ENCODE results near the gene WIPF3. TPM values are rescaled to one million over a fixed set of nuclear protein-coding genes. Genes with fewer than 3 reads are reported as not detected.

Gene WIPF3
- total RNA-seq, 1 donor from 2014 or later: 7.3 TPM

GRCh38 chr7:29794959-29795629, 11.2 kb upstream of the WIPF3 start:
- H3K27me3 Mint-ChIP-seq (ENCODE audit: low read depth): peaks cover 14% of the 10 kb centered on the region
- no peak for DNase-seq (ENCODE audit: low spot score in 2 of 2, unreplicated experiment in 2 of 2)
- TF ChIP-seq CTCF (IDR thresholded peaks at IDR 0.05; ENCODE audit: unreplicated experiment): no peak

GRCh38 chr7:29795696-29796580, 10.4 kb upstream of the WIPF3 start:
- no peak for DNase-seq (ENCODE audit: low spot score in 2 of 2, unreplicated experiment in 2 of 2)
- no peak overlapping the region for H3K27ac Mint-ChIP-seq

More at GRCh38 chr7:29794959-29795629, 11.2 kb upstream of the WIPF3 start:
- Mint-ChIP-seq H3K9me3 (peaks cover 6% of the 10 kb centered on the region), H3K4me3 (no peak overlapping the region), H3K27ac (no peak overlapping the region), H3K36me3 (no peaks in the 10 kb centered on the region), H3K4me1 (peaks cover 2% of the 10 kb centered on the region)

GRCh38 chr7:29797112-29797944, 9.0 kb upstream of the WIPF3 start:
- DNase-seq (ENCODE audit: low spot score in 2 of 2, unreplicated experiment in 2 of 2): no peak
- no peak for TF ChIP-seq CTCF (IDR thresholded peaks at IDR 0.05; ENCODE audit: unreplicated experiment)
- Mint-ChIP-seq H3K9me3 (peaks cover 6% of the 10 kb centered on the region), H3K4me3 (no peak overlapping the region), H3K27me3 (ENCODE audit: low read depth) (peaks cover 24% of the 10 kb centered on the region), H3K4me1 (peaks cover 2% of the 10 kb centered on the region), H3K27ac (no peak overlapping the region), H3K36me3 (no peaks in the 10 kb centered on the region)

More at GRCh38 chr7:29795696-29796580, 10.4 kb upstream of the WIPF3 start:
- TF ChIP-seq CTCF (IDR thresholded peaks at IDR 0.05; ENCODE audit: unreplicated experiment): no peak
- H3K4me1 Mint-ChIP-seq: peaks cover 2% of the 10 kb centered on the region
- H3K4me3 Mint-ChIP-seq: no peak overlapping the region
- H3K27me3 Mint-ChIP-seq (ENCODE audit: low read depth): peaks cover 14% of the 10 kb centered on the region
- H3K9me3 Mint-ChIP-seq: peaks cover 6% of the 10 kb centered on the region
- no peaks in the 10 kb centered on the region for H3K36me3 Mint-ChIP-seq

- no peak for DNase-seq (ENCODE audit: low spot score in 2 of 2, unreplicated experiment in 2 of 2)
- H3K4me1 Mint-ChIP-seq: peaks cover 2% of the 10 kb centered on the region
- H3K27ac Mint-ChIP-seq: no peak overlapping the region
- no peak for TF ChIP-seq CTCF (IDR thresholded peaks at IDR 0.05; ENCODE audit: unreplicated experiment)
- peaks cover 6% of the 10 kb centered on the region for H3K9me3 Mint-ChIP-seq
- no peaks in the 10 kb centered on the region for H3K36me3 Mint-ChIP-seq
- peaks cover 33% of the 10 kb centered on the region for H3K27me3 Mint-ChIP-seq (ENCODE audit: low read depth)
- H3K4me3 Mint-ChIP-seq: no peak overlapping the region
Observed at GRCh38 chr7:29798422-29798821, 7.9 kb upstream of the WIPF3 start.

- Mint-ChIP-seq H3K27me3 (ENCODE audit: low read depth) (peaks cover 51% of the 10 kb centered on the region), H3K4me1 (no peaks in the 10 kb centered on the region), H3K27ac (no peak overlapping the region), H3K36me3 (no peaks in the 10 kb centered on the region), H3K9me3 (no peaks in the 10 kb centered on the region), H3K4me3 (no peak overlapping the region)
- TF ChIP-seq CTCF (IDR thresholded peaks at IDR 0.05; ENCODE audit: unreplicated experiment): no peak
- no peak for DNase-seq (ENCODE audit: low spot score in 2 of 2, unreplicated experiment in 2 of 2)
Observed at GRCh38 chr7:29801929-29802328, 4.4 kb upstream of the WIPF3 start.

All from mesothelial cell of epicardium (in vitro differentiated cells).